Nephron (organoid): ENCODE results near the gene COL4A3.

Experiments
- H3K27ac Mint-ChIP-seq, 3 experiments: 2 replicates each; pipeline ENCODE4 v1.8.0; 2020; ENCODE audit warnings: mixed read lengths in 3 of 3, mild to moderate bottlenecking in 2 of 3, moderate library complexity in 1 of 3
- H3K27me3 Mint-ChIP-seq: 2 replicates; pipeline ENCODE4 v1.8.0; 2021; ENCODE audit warnings: low read depth, mild to moderate bottlenecking, moderate library complexity, mixed read lengths
- H3K36me3 Mint-ChIP-seq: 2 replicates; pipeline ENCODE4 v1.8.0; 2020; ENCODE audit warnings: low read depth, mixed read lengths
- H3K4me1 Mint-ChIP-seq: 2 replicates; pipeline ENCODE4 v1.8.0; 2020; ENCODE audit warnings: mixed read lengths
- H3K4me3 Mint-ChIP-seq, 3 experiments: 2 replicates each; pipeline ENCODE4 v1.8.0; 2020; ENCODE audit warnings: mild to moderate bottlenecking in 3 of 3, mixed read lengths in 3 of 3, moderate library complexity in 2 of 3
- H3K9me3 Mint-ChIP-seq: 2 replicates; pipeline ENCODE4 v1.8.0; 2020; ENCODE audit warnings: mixed read lengths
- CTCF ChIP-seq, 3 experiments: fragments of 200-600 bp; sonication (generic); IDR thresholded peaks; one replicate each; pipeline ENCODE4 v1.5.0; 2021; ENCODE audit warnings: antibody characterized with exemption in 3 of 3; ENCODE audit not compliant: unreplicated experiment in 3 of 3

COL4A3 gene

DNA sequence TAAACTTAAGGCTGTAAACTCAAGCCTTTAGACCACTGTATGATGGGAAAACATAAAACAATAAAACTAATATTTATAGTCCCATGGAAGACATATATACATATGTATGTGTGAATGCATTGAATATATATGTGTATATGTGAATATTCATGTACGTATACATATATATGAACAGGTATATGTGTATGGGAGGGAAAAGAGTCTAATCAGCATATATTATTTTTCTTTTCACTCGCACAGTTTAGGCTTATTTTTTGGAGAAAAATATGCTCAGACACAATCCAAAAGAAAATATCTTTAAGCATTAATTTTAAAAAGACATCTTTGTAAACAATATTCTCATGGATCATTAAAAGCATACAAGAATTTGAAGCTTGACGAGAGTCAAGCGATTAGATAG is 23.1 kb upstream of the COL4A3 start:
- Mint-ChIP-seq H3K36me3 (no peaks in the 10 kb centered on the region), H3K4me1 (no peaks in the 10 kb centered on the region), H3K4me3 (no peak overlapping the region), H3K27ac (no peak overlapping the region), H3K27me3 (no peaks in the 10 kb centered on the region), H3K9me3 (no peaks in the 10 kb centered on the region)
- no peak for TF ChIP-seq CTCF (IDR thresholded peaks at IDR 0.05; ENCODE audit: unreplicated experiment in 3 of 3)

DNA sequence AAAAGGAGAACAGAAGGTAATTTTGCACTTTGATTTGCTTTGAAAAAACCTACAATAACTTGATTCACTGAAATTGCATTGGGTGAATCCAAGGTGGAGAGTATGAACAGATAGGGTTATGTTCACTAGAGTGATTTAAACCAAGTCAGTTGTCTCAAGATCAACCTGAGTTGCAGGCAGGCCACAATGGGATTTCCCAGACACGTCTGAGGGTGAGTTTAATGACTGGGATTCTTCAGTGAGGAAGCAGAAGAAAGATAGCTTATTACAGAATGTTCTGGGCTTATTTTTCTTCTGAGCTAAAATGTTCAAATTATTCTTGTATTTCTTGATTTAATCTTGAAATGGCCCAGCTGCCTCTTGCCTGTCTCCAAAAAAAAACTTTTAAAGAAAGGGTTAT is 20.5 kb upstream of the COL4A3 start:
- Mint-ChIP-seq H3K4me1 (no peaks in the 10 kb centered on the region), H3K4me3 (no peak overlapping the region), H3K27ac (no peak overlapping the region), H3K36me3 (no peaks in the 10 kb centered on the region), H3K9me3 (no peaks in the 10 kb centered on the region), H3K27me3 (no peaks in the 10 kb centered on the region)
- no peak for TF ChIP-seq CTCF (IDR thresholded peaks at IDR 0.05; ENCODE audit: unreplicated experiment in 3 of 3)

DNA sequence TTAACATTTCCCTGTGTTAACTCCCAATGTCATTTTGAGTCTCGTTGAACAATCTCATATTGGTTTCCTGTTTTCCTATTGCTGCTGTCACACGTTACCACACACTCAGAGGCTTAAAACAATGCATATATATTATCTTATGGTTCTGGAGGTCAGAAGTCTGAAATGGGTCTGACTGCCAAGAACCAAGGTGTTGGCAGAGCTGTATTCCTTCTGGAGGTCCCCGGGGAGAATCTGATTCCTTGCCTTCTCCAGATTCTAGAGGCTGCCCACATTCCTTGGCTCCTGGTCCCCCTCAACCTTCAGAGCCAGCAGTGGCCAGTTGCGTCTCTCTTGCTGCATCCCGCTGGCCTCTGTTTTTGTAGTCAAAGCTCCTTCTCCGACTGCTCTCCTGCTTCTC is 18.0 kb upstream of the COL4A3 start:
- Mint-ChIP-seq H3K4me1 (no peaks in the 10 kb centered on the region), H3K9me3 (no peaks in the 10 kb centered on the region), H3K4me3 (no peak overlapping the region), H3K27me3 (no peaks in the 10 kb centered on the region), H3K27ac (no peak overlapping the region), H3K36me3 (no peaks in the 10 kb centered on the region)
- no peak for TF ChIP-seq CTCF (IDR thresholded peaks at IDR 0.05; ENCODE audit: unreplicated experiment in 3 of 3)

DNA sequence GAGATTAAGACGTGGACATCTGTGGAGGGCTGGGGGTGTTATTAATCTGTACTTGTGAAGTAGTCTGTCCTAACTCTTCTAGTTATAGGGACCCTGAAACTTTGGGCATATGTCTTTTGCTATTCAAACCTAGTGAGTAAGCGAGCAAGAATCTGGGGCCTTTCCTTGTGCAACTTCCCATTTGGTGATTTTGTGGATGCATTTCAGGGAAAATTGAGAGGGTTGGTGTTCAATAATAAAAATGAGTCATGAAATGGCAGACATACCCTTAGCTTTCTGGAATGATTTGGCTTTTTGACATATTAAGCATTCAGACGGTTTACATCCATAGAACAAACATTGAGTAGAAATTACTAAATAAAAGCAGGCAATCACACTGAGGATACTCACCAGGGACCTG is 17.4 kb upstream of the COL4A3 start:
- no peaks in the 10 kb centered on the region for H3K36me3 Mint-ChIP-seq
- H3K4me1 Mint-ChIP-seq: no peaks in the 10 kb centered on the region
- no peak overlapping the region for H3K27ac Mint-ChIP-seq
- no peak overlapping the region for H3K4me3 Mint-ChIP-seq
- H3K9me3 Mint-ChIP-seq: no peaks in the 10 kb centered on the region
- peaks cover 4% of the 10 kb centered on the region for H3K27me3 Mint-ChIP-seq
- no peak for TF ChIP-seq CTCF (IDR thresholded peaks at IDR 0.05; ENCODE audit: unreplicated experiment in 3 of 3)

GRCh38 chr2:227148106-227148505 is 16.3 kb upstream of the COL4A3 start:
- H3K36me3 Mint-ChIP-seq: no peaks in the 10 kb centered on the region
- peaks cover 7% of the 10 kb centered on the region for H3K27me3 Mint-ChIP-seq
- H3K4me1 Mint-ChIP-seq: no peaks in the 10 kb centered on the region
- no peak for TF ChIP-seq CTCF (IDR thresholded peaks at IDR 0.05; ENCODE audit: unreplicated experiment in 3 of 3)
- H3K4me3 Mint-ChIP-seq: no peak overlapping the region
- no peak overlapping the region for H3K27ac Mint-ChIP-seq
- H3K9me3 Mint-ChIP-seq: no peaks in the 10 kb centered on the region

GRCh38 chr2:227150222-227150936 is 14.0 kb upstream of the COL4A3 start:
- no peak overlapping the region for H3K4me3 Mint-ChIP-seq
- H3K4me1 Mint-ChIP-seq: no peaks in the 10 kb centered on the region
- no peak overlapping the region for H3K27ac Mint-ChIP-seq
- no peak for TF ChIP-seq CTCF (IDR thresholded peaks at IDR 0.05; ENCODE audit: unreplicated experiment in 3 of 3)
- no peaks in the 10 kb centered on the region for H3K9me3 Mint-ChIP-seq
- no peaks in the 10 kb centered on the region for H3K36me3 Mint-ChIP-seq
- H3K27me3 Mint-ChIP-seq: peaks cover 13% of the 10 kb centered on the region
